ENCODE data around the gene APOBEC4.

DNA sequence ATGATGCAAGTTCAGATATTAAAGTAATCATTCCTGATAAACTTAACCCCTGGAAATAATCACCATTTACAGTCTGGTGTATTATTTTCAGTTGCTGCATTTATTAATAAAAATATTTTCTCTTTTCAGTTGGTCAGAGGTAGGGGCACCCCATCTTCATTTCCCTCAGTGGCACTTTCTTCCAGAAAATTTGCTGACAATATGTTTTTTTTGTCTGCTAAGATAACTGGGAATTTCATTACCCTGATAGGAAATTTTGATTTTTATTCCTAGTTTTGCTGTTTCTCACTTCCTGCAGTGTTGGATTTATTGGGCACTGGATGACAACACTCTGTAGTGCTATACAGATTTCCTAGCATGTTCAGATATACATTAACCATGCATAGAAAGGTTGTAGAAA is 33.1 kb upstream of the APOBEC4 start:
- TF ChIP-seq, protein P1, sequence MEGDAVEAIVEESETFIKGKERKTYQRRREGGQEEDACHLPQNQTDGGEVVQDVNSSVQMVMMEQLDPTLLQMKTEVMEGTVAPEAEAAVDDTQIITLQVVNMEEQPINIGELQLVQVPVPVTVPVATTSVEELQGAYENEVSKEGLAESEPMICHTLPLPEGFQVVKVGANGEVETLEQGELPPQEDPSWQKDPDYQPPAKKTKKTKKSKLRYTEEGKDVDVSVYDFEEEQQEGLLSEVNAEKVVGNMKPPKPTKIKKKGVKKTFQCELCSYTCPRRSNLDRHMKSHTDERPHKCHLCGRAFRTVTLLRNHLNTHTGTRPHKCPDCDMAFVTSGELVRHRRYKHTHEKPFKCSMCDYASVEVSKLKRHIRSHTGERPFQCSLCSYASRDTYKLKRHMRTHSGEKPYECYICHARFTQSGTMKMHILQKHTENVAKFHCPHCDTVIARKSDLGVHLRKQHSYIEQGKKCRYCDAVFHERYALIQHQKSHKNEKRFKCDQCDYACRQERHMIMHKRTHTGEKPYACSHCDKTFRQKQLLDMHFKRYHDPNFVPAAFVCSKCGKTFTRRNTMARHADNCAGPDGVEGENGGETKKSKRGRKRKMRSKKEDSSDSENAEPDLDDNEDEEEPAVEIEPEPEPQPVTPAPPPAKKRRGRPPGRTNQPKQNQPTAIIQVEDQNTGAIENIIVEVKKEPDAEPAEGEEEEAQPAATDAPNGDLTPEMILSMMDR (IDR thresholded peaks at IDR 0.05) = no peak
- no peak for TF ChIP-seq POLR2A (IDR thresholded peaks at IDR 0.05)
- TF ChIP-seq POLR2AphosphoS5 (IDR thresholded peaks at IDR 0.05) = no peak
